K562 (cell line): ENCODE results near the gene S100A1. TPM values are rescaled to one million over a fixed set of nuclear protein-coding genes. Genes with fewer than 3 reads are reported as not detected.

Experiments
- BCOR ChIP-seq: fragments of 450-650 bp; IDR thresholded peaks from 2 replicates; pipeline ENCODE4 v1.6.1; 2016
- CHD1 ChIP-seq: fragments of 200-600 bp; sonication (generic); IDR thresholded peaks from one replicate; pipeline ENCODE4 v1.6.1; 2012; ENCODE audit warnings: mild to moderate bottlenecking, moderate library complexity, low read length, inconsistent platforms
- CREM ChIP-seq: IDR thresholded peaks from 2 replicates; pipeline ENCODE4 v1.6.1; 2014; ENCODE audit warnings: antibody characterized with exemption, low read depth
- EGR1 ChIP-seq: fragments of 450-650 bp; conservative IDR thresholded peaks from 2 replicates; pipeline ENCODE4 v1.6.1; 2017; ENCODE audit warnings: mild to moderate bottlenecking
- HCFC1 ChIP-seq: IDR thresholded peaks from 2 replicates; pipeline ENCODE4 v1.6.1; 2012; ENCODE audit warnings: low read depth, low read length, improper control_type of control experiment
- HDAC1 ChIP-seq, 2 experiments: fragments of 450-650 bp; IDR thresholded peaks; 2 replicates each; pipeline ENCODE4 v1.6.1; 2016 to 2017; ENCODE audit warnings: inconsistent platforms in 1 of 2, mild to moderate bottlenecking in 1 of 2, moderate library complexity in 1 of 2
- IRF2 ChIP-seq: sonication (generic); formaldehyde crosslinking; IDR thresholded peaks from 2 replicates; pipeline ENCODE4 v1.8.1; 2022; ENCODE audit warnings: mild to moderate bottlenecking, missing genetic modification reagents
- KLF1 ChIP-seq: fragments of 450-650 bp; IDR thresholded peaks from 2 replicates; pipeline ENCODE4 v1.6.1; 2016; ENCODE audit warnings: missing genetic modification characterization, missing compliant biosample characterization
- MAZ ChIP-seq, 2 experiments: fragments of 450-650 bp in 1 of 2; sonication (generic) in 1 of 2; formaldehyde crosslinking; IDR thresholded peaks in 1 of 2; conservative IDR thresholded peaks in 1 of 2; 2 replicates each; pipeline versions ENCODE4 v1.4.0 to v1.5.0; 2020; ENCODE audit warnings: mild to moderate bottlenecking in 1 of 2, missing genetic modification reagents in 1 of 2
- NBN ChIP-seq: fragments of 450-650 bp; IDR thresholded peaks from 2 replicates; pipeline ENCODE4 v1.6.1; 2016; ENCODE audit warnings: low read depth, mild to moderate bottlenecking
- NCOA6 ChIP-seq: fragments of 450-650 bp; IDR thresholded peaks from 2 replicates; pipeline ENCODE4 v1.6.1; 2017; ENCODE audit warnings: mild to moderate bottlenecking
- NELFE ChIP-seq: IDR thresholded peaks from 2 replicates; pipeline ENCODE4 v1.6.1; 2011; ENCODE audit warnings: mild to moderate bottlenecking; ENCODE audit not compliant: insufficient read depth, insufficient read length
- PHF20 ChIP-seq: fragments of 450-650 bp; IDR thresholded peaks from 2 replicates; pipeline ENCODE4 v1.6.1; 2018; ENCODE audit not compliant: partially characterized antibody
- PHF21A ChIP-seq: fragments of 450-650 bp; IDR thresholded peaks from 2 replicates; pipeline ENCODE4 v1.6.1; 2017; ENCODE audit warnings: low read depth, borderline replicate concordance
- POLR2AphosphoS2 ChIP-seq: IDR thresholded peaks from 2 replicates; pipeline ENCODE4 v1.6.1; 2012; ENCODE audit warnings: low read length, improper control_type of control experiment
- RBBP5 ChIP-seq: fragments of 200-600 bp; sonication (generic); IDR thresholded peaks from 2 replicates; pipeline ENCODE4 v1.6.1; 2012; ENCODE audit warnings: borderline replicate concordance, mild to moderate bottlenecking, low read length, control low read depth, inconsistent platforms; ENCODE audit not compliant: insufficient read depth, poor library complexity, severe bottlenecking
- RBM14 ChIP-seq: fragments of 200-400 bp; formaldehyde crosslinking; IDR thresholded peaks from 2 replicates; pipeline ENCODE4 v1.6.1; 2018; ENCODE audit warnings: low read depth, mild to moderate bottlenecking, low read length, moderate library complexity, borderline replicate concordance; ENCODE audit not compliant: insufficient read depth
- RBM22 ChIP-seq: fragments of 200-400 bp; formaldehyde crosslinking; IDR thresholded peaks from 2 replicates; pipeline ENCODE4 v1.6.1; 2018; ENCODE audit warnings: low read length, low read depth; ENCODE audit not compliant: poor library complexity, severe bottlenecking
- ZC3H11A ChIP-seq: IDR thresholded peaks from 2 replicates; pipeline ENCODE4 v1.6.1; 2012; ENCODE audit warnings: low read depth, low read length, improper control_type of control experiment
- ZNF263 ChIP-seq: sonication (generic); formaldehyde crosslinking; IDR thresholded peaks from 2 replicates; pipeline ENCODE4 v1.8.0; 2022; ENCODE audit warnings: mild to moderate bottlenecking, missing genetic modification reagents, borderline replicate concordance
- polyA plus RNA-seq, 8 experiments: library from polyadenylated mRNA; depleted of rRNA in 4 of 8; stranded (reverse) in 5 of 8; unstranded in 3 of 8; fragments of >200 nt; fragmentation: Nextera tagmentation in 2 of 8; fragmentation: Illumina TruSeq in 1 of 8; extraction: Ambion mirVana in 2 of 8; extraction: Trizol in 1 of 8; gene quantifications; 2 replicates each; pipeline versions ENCODE4 v1.2.1 to v1.2.3, GENCODE V29; 2011 to 2014; ENCODE audit warnings: inconsistent platforms in 1 of 8, missing spikeins in 1 of 8
- total RNA-seq, 7 experiments: library from RNA; depleted of rRNA in 6 of 7; stranded (reverse); fragments of >200 nt in 6 of 7; fragmentation: Illumina TruSeq in 2 of 7; extraction: Trizol in 2 of 7; gene quantifications; 2 replicates each; pipeline versions ENCODE4 v1.2.1 to v1.2.3, GENCODE V29; 2011 to 2021; ENCODE audit warnings: low replicate concordance in 1 of 7
- TF ChIP-seq, protein P1 (sequence below): IDR thresholded peaks from 2 replicates; pipeline ENCODE4 v1.6.1; 2012; ENCODE audit warnings: low read depth, low read length, improper control_type of control experiment, borderline replicate concordance
- TF ChIP-seq, protein P2 (sequence below): fragments of 200-800 bp; sonication (Bioruptor generic); IDR thresholded peaks from 2 replicates; pipeline ENCODE4 v1.6.1; 2017; ENCODE audit warnings: missing genetic modification characterization, missing compliant biosample characterization
- TF ChIP-seq, protein P3 (sequence below): fragments of 250-450 bp; sonication (Bioruptor Pico); IDR thresholded peaks from 2 replicates; pipeline ENCODE4 v1.9.0; 2021; ENCODE audit warnings: mild to moderate bottlenecking, inconsistent platforms

The S100A1 gene
- total and polyA plus RNA-seq, 9 of the 15 experiments (the other 6 are each of a cell fraction or from before 2014, with no cell fraction given): 0.44 to 30.1 (median 12.7) TPM

DNA sequence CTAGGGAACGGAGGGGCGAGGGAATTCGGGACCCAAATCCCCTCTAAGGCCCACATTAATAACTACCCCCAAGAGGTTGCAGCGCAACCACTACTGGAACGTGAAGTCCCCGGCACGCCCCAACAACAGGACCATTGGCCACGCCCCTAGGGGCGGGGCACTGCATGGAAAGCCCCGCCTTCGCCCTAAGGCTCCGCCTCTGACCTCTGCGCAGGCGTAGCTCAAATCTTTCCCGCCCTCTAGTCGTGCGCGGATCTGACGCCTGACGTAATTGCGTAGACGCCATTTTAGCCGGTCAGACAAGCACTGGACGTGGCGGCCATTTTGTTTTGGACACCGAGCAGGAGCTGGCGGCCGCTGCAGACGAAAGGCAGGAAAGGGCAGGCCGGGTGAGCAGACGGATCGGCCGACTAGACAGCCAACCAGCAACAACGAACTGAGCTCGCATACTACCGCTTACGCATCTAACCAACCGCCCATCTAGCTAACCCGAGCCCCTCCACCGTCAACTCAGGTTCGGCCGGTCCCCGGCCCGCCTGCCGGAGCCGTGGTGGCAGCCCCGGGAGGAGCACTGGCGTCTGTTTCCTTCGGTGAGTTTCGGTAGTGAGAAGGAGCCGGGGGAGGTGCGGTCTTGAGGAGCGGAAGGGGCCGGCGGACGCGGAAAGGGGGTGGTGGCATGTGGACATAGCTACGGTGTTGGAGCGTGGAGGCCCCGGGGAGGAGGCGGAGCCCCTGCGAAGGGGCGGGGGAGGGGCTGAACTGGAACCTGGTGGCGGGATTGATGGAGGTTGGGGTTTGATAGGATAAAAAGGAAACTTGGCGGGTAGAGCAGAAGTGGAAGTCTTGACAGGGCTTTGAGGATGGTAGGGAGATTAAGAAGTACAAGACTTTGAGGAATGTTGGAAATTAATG, 5.8 kb downstream of the S100A1 start, which contains the start of gene CHTOP (continued):
- TF ChIP-seq NCOA6 (peak; percentile 86), PHF20 (peak; percentile 65), HDAC1 (IDR thresholded peaks at IDR 0.05) (peak in 1 of 2 experiments; percentile 91; a peak in 2 of 4 replicates), CHD1 (peak; percentile 100), POLR2AphosphoS2 (peak; percentile 80), BCOR (0 out of 2 replicates have a peak, but pooled peaks have one; percentile 8), EGR1 (peak; percentile 72), KLF1 (tag) (no peak), CREM (peak; percentile 96), ZNF263 (CRISPR knock-in tag) (peak; percentile 30; the same call in 1 of the 2 replicates), ZC3H11A (peak; percentile 100), MAZ (CRISPR knock-in tag; conservative IDR thresholded peaks at IDR 0.05 in 1 of 2, IDR thresholded peaks at IDR 0.05 in 1 of 2) (peak; percentile 55 to 65), RBM14 (peak; percentile 98; the same call in 1 of the 2 replicates), HCFC1 (peak; percentile 63; the same call in 1 of the 2 replicates), RBM22 (peak; percentile 42), RBBP5 (peak; percentile 82), NELFE (no peak), IRF2 (no peak), PHF21A (no peak), NBN (peak; percentile 83; the same call in 1 of the 2 replicates)
- TF ChIP-seq, protein P1, sequence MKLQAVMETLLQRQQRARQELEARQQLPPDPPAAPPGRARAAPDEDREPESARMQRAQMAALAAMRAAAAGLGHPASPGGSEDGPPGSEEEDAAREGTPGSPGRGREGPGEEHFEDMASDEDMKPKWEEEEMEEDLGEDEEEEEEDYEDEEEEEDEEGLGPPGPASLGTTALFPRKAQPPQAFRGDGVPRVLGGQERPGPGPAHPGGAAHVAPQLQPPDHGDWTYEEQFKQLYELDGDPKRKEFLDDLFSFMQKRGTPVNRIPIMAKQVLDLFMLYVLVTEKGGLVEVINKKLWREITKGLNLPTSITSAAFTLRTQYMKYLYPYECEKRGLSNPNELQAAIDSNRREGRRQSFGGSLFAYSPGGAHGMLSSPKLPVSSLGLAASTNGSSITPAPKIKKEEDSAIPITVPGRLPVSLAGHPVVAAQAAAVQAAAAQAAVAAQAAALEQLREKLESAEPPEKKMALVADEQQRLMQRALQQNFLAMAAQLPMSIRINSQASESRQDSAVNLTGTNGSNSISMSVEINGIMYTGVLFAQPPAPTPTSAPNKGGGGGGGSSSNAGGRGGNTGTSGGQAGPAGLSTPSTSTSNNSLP: no peak
- TF ChIP-seq, protein P2, sequence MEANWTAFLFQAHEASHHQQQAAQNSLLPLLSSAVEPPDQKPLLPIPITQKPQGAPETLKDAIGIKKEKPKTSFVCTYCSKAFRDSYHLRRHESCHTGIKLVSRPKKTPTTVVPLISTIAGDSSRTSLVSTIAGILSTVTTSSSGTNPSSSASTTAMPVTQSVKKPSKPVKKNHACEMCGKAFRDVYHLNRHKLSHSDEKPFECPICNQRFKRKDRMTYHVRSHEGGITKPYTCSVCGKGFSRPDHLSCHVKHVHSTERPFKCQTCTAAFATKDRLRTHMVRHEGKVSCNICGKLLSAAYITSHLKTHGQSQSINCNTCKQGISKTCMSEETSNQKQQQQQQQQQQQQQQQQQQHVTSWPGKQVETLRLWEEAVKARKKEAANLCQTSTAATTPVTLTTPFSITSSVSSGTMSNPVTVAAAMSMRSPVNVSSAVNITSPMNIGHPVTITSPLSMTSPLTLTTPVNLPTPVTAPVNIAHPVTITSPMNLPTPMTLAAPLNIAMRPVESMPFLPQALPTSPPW (CRISPR knock-in tag): peak; percentile 78
- TF ChIP-seq, protein P3, sequence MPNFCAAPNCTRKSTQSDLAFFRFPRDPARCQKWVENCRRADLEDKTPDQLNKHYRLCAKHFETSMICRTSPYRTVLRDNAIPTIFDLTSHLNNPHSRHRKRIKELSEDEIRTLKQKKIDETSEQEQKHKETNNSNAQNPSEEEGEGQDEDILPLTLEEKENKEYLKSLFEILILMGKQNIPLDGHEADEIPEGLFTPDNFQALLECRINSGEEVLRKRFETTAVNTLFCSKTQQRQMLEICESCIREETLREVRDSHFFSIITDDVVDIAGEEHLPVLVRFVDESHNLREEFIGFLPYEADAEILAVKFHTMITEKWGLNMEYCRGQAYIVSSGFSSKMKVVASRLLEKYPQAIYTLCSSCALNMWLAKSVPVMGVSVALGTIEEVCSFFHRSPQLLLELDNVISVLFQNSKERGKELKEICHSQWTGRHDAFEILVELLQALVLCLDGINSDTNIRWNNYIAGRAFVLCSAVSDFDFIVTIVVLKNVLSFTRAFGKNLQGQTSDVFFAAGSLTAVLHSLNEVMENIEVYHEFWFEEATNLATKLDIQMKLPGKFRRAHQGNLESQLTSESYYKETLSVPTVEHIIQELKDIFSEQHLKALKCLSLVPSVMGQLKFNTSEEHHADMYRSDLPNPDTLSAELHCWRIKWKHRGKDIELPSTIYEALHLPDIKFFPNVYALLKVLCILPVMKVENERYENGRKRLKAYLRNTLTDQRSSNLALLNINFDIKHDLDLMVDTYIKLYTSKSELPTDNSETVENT: peak; percentile 25; the same call in 1 of the 2 replicates
